Stimulated activated naive CD8-positive, alpha-beta T cell treated with anti-CD3 and anti-CD28 coated beads, Interleukin-15, Interleukin-2, amounts not matched to agents 100 ng/mL and 50 ng/mL, for 24 hours (primary cell): ENCODE measurements around the gene RRAS.

Source experiments
- H3K27ac Mint-ChIP-seq: one replicate; pipeline ENCODE4 v1.8.0; 2021; ENCODE audit warnings: mild to moderate bottlenecking, mixed read lengths
- H3K27me3 Mint-ChIP-seq: one replicate; pipeline ENCODE4 v1.8.0; 2021; ENCODE audit warnings: mixed read lengths
- H3K36me3 Mint-ChIP-seq: one replicate; pipeline ENCODE4 v1.8.0; 2021; ENCODE audit warnings: low read depth, mixed read lengths
- H3K4me1 Mint-ChIP-seq: one replicate; pipeline ENCODE4 v1.8.0; 2021; ENCODE audit warnings: low read depth, mixed read lengths
- H3K4me3 Mint-ChIP-seq: one replicate; pipeline ENCODE4 v1.8.0; 2021; ENCODE audit warnings: mild to moderate bottlenecking, mixed read lengths
- H3K9me3 Mint-ChIP-seq: one replicate; pipeline ENCODE4 v1.8.0; 2021; ENCODE audit warnings: mixed read lengths

RRAS gene

DNA sequence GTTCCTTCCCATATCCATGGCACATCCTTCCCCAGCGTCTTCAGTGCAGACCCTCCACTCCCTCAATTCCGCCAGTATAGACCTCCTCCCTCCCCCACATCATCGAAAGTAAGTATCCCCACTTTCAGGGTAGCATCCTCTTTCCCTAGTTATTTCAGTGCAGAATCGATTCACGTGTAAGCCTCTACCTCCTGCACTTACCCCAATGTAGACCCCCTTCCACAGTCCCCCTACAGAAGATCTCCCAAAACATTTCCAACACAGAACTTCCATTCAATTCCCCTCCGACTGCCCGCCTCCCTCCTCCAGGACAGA, 25.1 kb upstream of the RRAS start:
- H3K27ac Mint-ChIP-seq = peak overlapping the region; percentile 93
- H3K36me3 Mint-ChIP-seq = peaks cover 34% of the 10 kb centered on the region
- no peaks in the 10 kb centered on the region for H3K27me3 Mint-ChIP-seq
- peaks cover 39% of the 10 kb centered on the region for H3K4me1 Mint-ChIP-seq
- peak overlapping the region; percentile 97 for H3K4me3 Mint-ChIP-seq
- H3K9me3 Mint-ChIP-seq = no peaks in the 10 kb centered on the region

DNA sequence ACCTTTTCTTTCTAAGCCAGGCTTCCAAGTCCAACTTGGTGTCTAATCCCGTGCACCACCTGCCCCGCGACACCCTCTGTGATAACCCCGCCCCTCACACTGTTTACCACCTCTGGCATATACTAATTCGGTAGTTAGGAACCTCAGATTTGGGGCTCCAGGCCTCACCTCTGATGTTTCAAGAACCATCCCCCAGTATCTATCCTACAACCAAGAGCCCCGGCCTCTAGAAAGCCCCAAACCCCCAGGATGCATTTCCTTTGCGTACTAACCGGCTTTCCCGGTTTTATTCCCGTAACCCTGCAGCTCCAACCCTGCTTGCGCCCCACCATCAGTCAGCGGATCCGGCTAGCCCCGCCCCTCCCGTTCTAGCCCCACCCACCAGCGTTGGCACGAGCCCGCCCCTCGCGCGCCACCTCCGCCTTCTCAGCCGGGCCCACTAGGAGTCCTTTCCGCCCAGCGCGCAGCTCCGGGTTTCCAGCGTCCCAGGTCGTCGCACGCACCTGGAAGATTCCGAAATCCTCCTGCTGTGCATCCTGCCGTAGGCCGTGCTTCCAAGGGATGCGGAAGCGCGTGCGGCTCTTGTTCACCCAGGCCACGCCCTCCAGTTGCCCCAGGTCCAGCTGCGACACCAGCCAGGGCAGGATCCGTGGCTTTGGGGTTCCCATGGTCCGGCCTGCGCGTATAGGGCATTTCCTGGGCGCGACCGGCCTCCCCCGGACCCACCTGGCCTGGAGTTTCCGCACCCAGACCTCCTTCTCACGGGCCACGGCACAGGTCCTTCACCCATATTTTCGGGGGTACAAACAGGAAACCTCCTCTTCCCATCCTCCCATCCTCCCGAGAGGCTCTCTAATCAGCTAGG, 24.5 kb upstream of the RRAS start:
- no peaks in the 10 kb centered on the region for H3K27me3 Mint-ChIP-seq
- peak overlapping the region; percentile 93 for H3K27ac Mint-ChIP-seq
- peaks cover 31% of the 10 kb centered on the region for H3K36me3 Mint-ChIP-seq
- H3K4me3 Mint-ChIP-seq = peak overlapping the region; percentile 97
- H3K9me3 Mint-ChIP-seq = no peaks in the 10 kb centered on the region
- H3K4me1 Mint-ChIP-seq = peaks cover 39% of the 10 kb centered on the region

DNA sequence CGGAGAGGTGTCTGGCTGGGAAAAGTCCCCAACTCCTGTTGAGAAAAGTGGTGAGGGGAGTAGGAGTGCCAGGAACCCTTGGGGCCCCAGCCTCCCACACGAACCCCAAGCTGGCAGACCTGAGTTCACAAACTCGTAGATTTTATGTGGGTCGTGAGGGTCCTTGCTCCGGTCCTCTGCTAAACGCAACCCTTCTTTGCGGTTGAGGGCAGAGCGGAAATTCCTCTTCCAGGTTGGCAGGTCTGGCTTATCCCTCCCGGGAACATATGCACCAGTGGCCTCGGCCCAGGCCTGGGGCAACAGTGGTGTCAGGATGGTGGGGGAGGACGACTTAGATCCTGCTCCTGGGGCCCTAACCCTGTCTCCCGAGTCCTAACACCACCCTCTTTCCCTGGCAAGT, 23.3 kb upstream of the RRAS start:
- Mint-ChIP-seq H3K4me1 (peaks cover 39% of the 10 kb centered on the region), H3K4me3 (peak overlapping the region; percentile 97), H3K9me3 (no peaks in the 10 kb centered on the region), H3K36me3 (peaks cover 27% of the 10 kb centered on the region), H3K27me3 (no peaks in the 10 kb centered on the region), H3K27ac (peak overlapping the region; percentile 93)

DNA sequence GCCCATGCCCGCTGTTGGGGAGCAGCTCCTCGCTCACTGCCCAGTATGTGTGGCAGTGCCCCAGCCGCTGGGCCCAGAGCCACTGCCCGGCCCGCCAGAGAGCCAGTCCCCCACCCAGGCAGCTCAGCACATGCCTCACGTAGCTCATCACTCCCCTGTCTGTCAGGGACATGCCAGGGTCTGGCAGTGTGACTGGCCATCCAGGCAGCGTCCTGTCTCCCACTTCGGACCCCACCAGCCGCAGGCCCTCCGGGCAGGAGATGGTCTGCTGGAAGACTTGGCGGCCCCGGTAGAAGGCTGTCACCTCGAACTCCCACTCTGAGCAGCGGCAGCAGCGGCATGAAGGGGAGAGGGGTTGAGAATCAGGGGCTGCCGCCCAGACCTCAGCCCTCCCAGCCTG, 22.1 kb upstream of the RRAS start:
- Mint-ChIP-seq H3K27ac (no peak overlapping the region), H3K9me3 (no peaks in the 10 kb centered on the region), H3K4me1 (peaks cover 32% of the 10 kb centered on the region)

GRCh38 chr19:49660338-49660961, 20.5 kb upstream of the RRAS start:
- Mint-ChIP-seq H3K27me3 (no peaks in the 10 kb centered on the region), H3K36me3 (peaks cover 35% of the 10 kb centered on the region), H3K27ac (no peak overlapping the region), H3K4me3 (no peak overlapping the region), H3K9me3 (no peaks in the 10 kb centered on the region), H3K4me1 (peaks cover 21% of the 10 kb centered on the region)

More for the DNA sequence above, 22.1 kb upstream of the RRAS start:
- Mint-ChIP-seq H3K4me3 (no peak overlapping the region), H3K36me3 (peaks cover 29% of the 10 kb centered on the region), H3K27me3 (no peaks in the 10 kb centered on the region)

- no peaks in the 10 kb centered on the region for H3K27me3 Mint-ChIP-seq
- no peaks in the 10 kb centered on the region for H3K9me3 Mint-ChIP-seq
- peaks cover 14% of the 10 kb centered on the region for H3K4me1 Mint-ChIP-seq
- H3K36me3 Mint-ChIP-seq = peaks cover 41% of the 10 kb centered on the region
- no peak overlapping the region for H3K4me3 Mint-ChIP-seq
- H3K27ac Mint-ChIP-seq = no peak overlapping the region
Measured at GRCh38 chr19:49658566-49659442, 18.9 kb upstream of the RRAS start.

DNA sequence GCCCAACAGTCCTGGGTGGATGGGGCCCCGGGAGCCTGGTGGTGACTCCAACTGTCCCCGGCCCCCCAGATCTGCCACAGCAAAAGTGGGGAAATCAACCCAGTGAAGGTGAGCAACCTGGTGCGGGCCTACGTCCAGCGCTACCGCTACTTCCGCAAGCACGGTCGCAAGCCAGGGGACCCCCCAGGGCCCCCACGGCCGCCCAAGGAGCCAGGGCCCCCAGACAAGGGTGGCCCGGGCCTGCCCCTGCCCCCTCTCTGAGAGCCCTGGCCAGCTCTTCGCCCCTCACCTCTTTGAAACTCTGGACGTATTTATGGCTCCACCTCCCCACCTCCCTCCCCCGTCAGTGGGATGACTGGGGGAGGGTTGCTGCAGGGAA, 18.2 kb upstream of the RRAS start:
- Mint-ChIP-seq H3K36me3 (peaks cover 41% of the 10 kb centered on the region), H3K4me3 (no peak overlapping the region), H3K9me3 (no peaks in the 10 kb centered on the region), H3K27me3 (no peaks in the 10 kb centered on the region), H3K4me1 (peaks cover 7% of the 10 kb centered on the region), H3K27ac (no peak overlapping the region)

DNA sequence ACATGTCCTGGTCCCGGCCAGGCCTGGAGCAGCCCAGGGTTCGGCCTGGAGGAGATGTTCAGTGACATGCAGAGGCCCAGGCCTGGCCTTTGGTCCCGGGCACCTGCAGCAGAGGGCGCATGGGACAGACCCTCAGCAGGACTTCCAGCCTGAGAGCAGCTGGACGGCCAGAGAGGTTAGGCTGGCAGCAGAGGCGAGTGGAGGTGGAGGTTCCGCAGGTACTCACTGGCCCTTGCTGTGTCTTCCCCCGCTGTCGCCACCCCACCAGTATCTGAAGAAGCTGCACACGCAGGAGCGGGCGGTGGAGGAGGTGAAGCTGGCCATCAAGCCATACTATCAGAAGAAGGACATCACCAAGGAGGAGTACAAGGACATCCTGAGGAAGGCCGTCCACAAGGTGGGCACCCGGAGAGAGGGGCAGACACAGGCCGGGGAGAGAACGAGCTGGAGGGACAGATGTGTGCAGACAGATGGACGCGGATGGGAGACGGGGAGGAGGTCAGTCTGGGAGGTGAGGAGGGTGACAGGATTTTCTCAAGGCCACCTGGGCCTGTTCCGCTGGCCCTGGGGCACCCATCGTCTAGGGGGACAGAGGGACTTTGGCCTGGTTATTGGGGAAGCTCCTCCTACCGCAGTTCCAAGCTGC, 17.7 kb upstream of the RRAS start:
- Mint-ChIP-seq H3K4me3 (no peak overlapping the region), H3K27ac (no peak overlapping the region), H3K4me1 (peaks cover 2% of the 10 kb centered on the region), H3K27me3 (no peaks in the 10 kb centered on the region), H3K9me3 (no peaks in the 10 kb centered on the region), H3K36me3 (peaks cover 41% of the 10 kb centered on the region)

- H3K9me3 Mint-ChIP-seq = no peaks in the 10 kb centered on the region
- no peak overlapping the region for H3K4me3 Mint-ChIP-seq
- peaks cover 34% of the 10 kb centered on the region for H3K36me3 Mint-ChIP-seq
- no peaks in the 10 kb centered on the region for H3K27me3 Mint-ChIP-seq
- H3K4me1 Mint-ChIP-seq = no peaks in the 10 kb centered on the region
- no peak overlapping the region for H3K27ac Mint-ChIP-seq
Measured at GRCh38 chr19:49656456-49657109, 16.6 kb upstream of the RRAS start.

DNA sequence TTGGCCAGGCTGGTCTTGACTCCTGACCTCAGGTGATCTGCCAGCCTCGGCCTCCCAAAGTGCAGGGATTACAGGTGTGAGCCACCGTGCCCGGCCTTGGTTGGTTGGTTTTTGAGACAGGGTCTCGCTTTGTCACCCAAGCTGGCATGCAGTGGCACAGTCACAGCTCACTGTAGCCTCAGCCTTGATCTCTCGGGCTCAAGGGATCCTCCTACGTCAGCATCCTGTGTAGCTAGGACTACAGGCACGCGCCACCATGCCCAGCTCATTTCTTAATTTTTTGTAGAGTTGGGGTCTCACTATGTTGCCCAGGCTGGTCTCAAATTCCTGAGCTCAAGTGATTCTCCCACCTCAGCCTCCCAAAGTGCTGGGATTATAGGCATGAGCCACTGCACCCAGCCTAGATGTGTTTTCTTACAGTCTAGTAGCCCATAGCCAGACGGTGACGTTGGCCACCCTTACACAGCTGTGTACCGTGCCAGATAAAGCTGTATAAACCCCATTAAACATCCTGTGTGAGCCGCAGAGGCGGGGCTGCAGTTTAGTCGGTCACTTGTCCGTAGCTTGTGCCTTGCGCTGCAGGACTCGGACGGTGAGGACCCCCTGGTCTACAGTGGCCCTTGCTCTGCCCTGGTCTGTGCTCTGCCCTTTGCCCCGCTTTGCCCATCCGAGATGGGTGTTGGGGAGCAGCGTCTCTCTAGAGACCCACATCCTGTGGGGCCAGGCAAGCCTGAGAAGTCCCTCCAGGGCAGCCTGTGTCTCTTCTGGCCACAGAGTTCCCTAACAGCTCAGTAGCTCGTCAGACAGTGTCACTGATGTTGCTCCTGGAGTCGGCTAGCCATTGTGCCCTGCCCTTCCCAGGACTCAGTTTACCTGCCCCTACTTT, 15.9 kb upstream of the RRAS start:
- H3K27ac Mint-ChIP-seq = no peak overlapping the region
- no peak overlapping the region for H3K4me3 Mint-ChIP-seq
- peaks cover 28% of the 10 kb centered on the region for H3K36me3 Mint-ChIP-seq
- no peaks in the 10 kb centered on the region for H3K9me3 Mint-ChIP-seq
- no peaks in the 10 kb centered on the region for H3K4me1 Mint-ChIP-seq
- H3K27me3 Mint-ChIP-seq = no peaks in the 10 kb centered on the region

DNA sequence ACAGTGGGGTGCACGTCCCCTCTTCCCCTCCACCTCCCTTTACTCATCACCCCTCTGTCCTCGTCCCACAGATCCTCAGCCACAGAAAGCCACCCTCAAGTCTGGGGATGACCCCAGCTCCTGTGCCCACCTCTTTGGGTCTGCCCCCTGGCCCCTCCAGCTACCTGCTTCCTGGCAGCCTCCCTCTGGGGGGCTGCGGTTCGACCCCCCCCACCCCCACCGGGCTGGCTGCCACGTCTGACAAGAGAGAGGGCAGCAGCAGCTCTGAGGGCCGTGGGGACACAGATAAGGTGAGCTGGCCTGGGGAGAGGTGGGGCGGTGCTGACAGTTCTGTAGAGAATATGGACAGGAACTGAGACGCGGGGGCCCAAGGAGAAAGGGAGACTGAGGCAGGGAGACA, 14.6 kb upstream of the RRAS start:
- H3K27me3 Mint-ChIP-seq = no peaks in the 10 kb centered on the region
- H3K4me3 Mint-ChIP-seq = no peak overlapping the region
- peaks cover 26% of the 10 kb centered on the region for H3K36me3 Mint-ChIP-seq
- H3K27ac Mint-ChIP-seq = no peak overlapping the region
- H3K4me1 Mint-ChIP-seq = no peaks in the 10 kb centered on the region
- no peaks in the 10 kb centered on the region for H3K9me3 Mint-ChIP-seq

DNA sequence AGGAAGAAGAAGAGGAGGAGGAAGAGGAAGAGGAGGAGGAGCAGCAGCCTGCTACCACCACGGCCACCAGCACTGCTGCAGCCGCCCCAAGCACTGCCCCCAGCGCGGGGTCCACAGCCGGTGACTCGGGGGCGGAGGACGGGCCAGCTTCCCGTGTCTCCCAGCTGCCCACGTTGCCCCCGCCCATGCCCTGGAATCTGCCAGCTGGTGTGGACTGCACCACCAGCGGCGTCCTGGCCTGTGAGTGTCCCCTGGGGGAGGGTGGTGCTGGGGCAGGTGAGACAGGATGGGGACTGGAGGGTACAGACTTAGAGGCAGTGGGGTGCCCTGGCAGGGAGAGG, 13.5 kb upstream of the RRAS start:
- Mint-ChIP-seq H3K36me3 (peaks cover 31% of the 10 kb centered on the region), H3K4me3 (no peak overlapping the region), H3K27me3 (no peaks in the 10 kb centered on the region), H3K27ac (no peak overlapping the region), H3K9me3 (no peaks in the 10 kb centered on the region), H3K4me1 (no peaks in the 10 kb centered on the region)

DNA sequence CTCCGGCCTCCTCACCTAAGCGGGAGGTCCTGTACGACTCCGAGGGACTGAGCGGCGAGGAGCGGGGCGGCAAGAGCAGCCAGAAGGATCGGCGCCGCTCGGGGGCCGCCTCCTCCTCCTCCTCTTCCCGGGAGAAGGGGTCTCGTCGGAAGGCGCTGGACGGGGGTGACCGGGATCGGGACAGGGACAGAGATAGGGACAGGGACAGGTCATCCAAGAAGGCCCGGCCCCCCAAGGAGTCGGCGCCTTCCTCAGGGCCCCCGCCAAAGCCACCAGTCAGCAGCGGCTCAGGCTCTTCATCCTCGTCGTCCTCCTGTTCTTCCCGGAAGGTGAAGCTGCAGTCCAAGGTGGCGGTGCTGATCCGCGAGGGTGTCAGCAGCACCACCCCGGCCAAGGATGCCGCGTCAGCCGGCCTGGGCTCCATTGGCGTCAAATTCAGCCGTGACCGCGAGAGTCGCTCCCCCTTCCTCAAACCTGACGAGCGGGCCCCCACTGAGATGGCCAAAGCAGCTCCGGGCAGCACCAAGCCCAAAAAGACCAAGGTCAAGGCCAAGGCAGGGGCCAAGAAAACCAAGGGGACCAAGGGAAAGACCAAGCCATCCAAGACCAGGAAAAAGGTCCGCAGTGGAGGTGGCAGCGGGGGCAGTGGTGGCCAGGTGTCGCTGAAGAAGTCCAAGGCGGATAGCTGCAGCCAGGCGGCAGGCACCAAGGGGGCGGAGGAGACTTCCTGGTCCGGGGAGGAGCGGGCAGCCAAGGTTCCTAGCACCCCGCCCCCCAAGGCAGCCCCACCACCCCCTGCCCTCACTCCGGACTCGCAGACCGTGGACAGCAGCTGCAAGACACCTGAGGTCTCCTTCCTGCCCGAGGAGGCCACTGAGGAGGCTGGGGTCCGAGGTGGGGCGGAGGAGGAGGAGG, 12.9 kb upstream of the RRAS start:
- no peaks in the 10 kb centered on the region for H3K27me3 Mint-ChIP-seq
- no peaks in the 10 kb centered on the region for H3K9me3 Mint-ChIP-seq
- H3K4me3 Mint-ChIP-seq = no peak overlapping the region
- H3K36me3 Mint-ChIP-seq = peaks cover 30% of the 10 kb centered on the region
- no peak overlapping the region for H3K27ac Mint-ChIP-seq
- no peaks in the 10 kb centered on the region for H3K4me1 Mint-ChIP-seq
